ENCODE data around the gene AFMID.

DNA sequence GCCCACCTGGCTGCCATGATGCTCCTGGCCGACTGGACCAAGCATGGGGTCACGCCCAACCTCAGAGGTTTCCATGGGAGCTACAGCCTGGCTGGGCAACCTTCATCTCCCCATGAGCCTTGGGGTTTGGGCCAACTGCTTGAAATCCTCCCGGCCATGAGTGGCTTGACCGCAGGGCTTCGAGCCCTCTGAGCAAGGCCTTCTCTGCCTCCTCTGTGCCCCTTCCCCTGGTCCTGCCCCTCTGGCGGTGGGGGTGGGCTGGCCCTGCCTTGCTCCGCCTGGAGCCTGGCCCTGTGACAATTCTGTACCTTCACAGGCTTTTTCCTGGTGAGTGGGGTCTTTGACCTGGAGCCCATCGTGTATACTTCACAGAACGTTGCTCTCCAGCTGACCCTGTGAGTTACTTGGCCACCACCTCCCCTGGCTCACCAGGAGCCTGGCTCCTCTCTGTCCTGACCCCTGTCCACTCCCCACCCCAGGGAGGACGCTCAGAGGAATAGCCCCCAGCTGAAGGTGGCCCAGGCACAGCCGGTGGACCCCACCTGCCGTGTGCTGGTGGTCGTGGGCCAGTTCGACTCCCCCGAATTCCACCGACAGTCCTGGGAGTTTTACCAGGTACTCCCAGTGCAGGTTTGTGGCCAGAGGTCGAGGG lies 18.1 kb downstream of the AFMID start:
- TF ChIP-seq EZH2 (IDR thresholded peaks at IDR 0.05; ENCODE audit: borderline replicate concordance, low read depth, low read length, poor library complexity, severe bottlenecking): no peak
- TF ChIP-seq, protein P1, sequence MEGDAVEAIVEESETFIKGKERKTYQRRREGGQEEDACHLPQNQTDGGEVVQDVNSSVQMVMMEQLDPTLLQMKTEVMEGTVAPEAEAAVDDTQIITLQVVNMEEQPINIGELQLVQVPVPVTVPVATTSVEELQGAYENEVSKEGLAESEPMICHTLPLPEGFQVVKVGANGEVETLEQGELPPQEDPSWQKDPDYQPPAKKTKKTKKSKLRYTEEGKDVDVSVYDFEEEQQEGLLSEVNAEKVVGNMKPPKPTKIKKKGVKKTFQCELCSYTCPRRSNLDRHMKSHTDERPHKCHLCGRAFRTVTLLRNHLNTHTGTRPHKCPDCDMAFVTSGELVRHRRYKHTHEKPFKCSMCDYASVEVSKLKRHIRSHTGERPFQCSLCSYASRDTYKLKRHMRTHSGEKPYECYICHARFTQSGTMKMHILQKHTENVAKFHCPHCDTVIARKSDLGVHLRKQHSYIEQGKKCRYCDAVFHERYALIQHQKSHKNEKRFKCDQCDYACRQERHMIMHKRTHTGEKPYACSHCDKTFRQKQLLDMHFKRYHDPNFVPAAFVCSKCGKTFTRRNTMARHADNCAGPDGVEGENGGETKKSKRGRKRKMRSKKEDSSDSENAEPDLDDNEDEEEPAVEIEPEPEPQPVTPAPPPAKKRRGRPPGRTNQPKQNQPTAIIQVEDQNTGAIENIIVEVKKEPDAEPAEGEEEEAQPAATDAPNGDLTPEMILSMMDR (conservative IDR thresholded peaks at IDR 0.05; ENCODE audit: low read depth, low read length): no peak
